ENCODE results near the gene AQP12A. TPM values are rescaled to one million over a fixed set of nuclear protein-coding genes. Genes with fewer than 3 reads are reported as not detected.
"Not testable (repeated sequence)": the region's sequence is repeated elsewhere in the genome, so short reads cannot be mapped to it uniquely, and the experiment has no call there.

The AQP12A gene
- total RNA-seq, 4 donors from 2014 or later: not detected

DNA sequence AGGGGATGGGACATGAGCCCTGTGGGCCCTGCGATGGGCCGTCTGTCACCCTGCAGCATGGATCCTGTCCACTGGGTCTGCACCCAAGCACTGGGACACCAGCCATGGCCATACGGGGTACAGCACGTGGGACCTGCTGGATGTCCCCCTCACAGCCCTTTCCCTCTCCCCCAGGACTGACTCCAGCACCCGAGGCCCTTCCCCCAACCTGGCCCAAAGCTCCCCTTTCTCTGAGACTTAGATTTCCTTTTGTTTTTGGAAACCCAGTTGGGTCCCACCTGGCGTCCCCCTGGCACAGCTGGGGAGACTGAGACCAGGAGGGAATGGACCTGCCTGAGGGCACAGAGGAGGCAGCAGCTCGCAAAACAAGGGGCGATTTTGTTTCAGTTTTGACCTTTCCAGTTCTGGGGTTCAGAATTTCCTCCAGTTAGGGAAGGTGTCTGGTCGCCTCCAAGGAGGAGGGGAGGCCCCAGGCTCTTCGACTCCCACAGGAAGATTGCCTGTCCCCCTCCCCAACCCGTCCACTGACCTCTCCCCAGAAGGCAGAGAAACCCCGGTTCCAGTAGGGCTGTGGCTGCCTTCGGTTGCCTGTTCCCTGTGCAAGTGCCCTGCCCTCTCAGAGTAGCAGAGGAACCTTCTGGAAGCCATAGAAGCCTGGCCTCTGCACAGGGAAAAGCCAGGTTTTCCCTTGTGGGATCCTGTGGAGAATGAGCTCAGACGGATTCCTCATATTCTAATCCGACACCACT lies 7.5 kb upstream of the AQP12A start:
- 40 to 63% methylated on average over 1 to 3 of the region's 15 CpGs for WGBS, 2 donors (ENCODE audit: low coverage in 1 of 2)

GRCh38 chr2:240685771-240686371 lies 5.8 kb upstream of the AQP12A start:
- Histone ChIP-seq H3K27me3 (peaks cover 7% of the 10 kb centered on the region), H3K9me3 (no peaks in the 10 kb centered on the region), H3K36me3 (no peaks in the 10 kb centered on the region), H3K4me3 (no peak overlapping the region), H3K27ac (no peak overlapping the region), H3K4me1 (no peaks in the 10 kb centered on the region)
- ATAC-seq: no peak
- 50 to 100% methylated on average over 1 to 4 of the region's 10 CpGs for WGBS, 2 donors (ENCODE audit: low coverage in 1 of 2)
- TF ChIP-seq, protein P1, sequence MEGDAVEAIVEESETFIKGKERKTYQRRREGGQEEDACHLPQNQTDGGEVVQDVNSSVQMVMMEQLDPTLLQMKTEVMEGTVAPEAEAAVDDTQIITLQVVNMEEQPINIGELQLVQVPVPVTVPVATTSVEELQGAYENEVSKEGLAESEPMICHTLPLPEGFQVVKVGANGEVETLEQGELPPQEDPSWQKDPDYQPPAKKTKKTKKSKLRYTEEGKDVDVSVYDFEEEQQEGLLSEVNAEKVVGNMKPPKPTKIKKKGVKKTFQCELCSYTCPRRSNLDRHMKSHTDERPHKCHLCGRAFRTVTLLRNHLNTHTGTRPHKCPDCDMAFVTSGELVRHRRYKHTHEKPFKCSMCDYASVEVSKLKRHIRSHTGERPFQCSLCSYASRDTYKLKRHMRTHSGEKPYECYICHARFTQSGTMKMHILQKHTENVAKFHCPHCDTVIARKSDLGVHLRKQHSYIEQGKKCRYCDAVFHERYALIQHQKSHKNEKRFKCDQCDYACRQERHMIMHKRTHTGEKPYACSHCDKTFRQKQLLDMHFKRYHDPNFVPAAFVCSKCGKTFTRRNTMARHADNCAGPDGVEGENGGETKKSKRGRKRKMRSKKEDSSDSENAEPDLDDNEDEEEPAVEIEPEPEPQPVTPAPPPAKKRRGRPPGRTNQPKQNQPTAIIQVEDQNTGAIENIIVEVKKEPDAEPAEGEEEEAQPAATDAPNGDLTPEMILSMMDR (IDR thresholded peaks at IDR 0.05): no peak
- no peak for TF ChIP-seq POLR2AphosphoS5 (IDR thresholded peaks at IDR 0.05)
- TF ChIP-seq EP300 (IDR thresholded peaks at IDR 0.05): no peak
- TF ChIP-seq POLR2A (IDR thresholded peaks at IDR 0.05): no peak

More for the DNA sequence above, 7.5 kb upstream of the AQP12A start:
- not testable (repeated sequence) for H3K9me3 ChIP-seq, H3K4me1 ChIP-seq, H3K4me3 ChIP-seq, H3K27ac ChIP-seq, H3K36me3 ChIP-seq, ATAC-seq, H3K27me3 ChIP-seq

- ATAC-seq: no peak
- no peaks in the 10 kb centered on the region for H3K36me3 ChIP-seq
- H3K9me3 ChIP-seq: no peaks in the 10 kb centered on the region
- no peak overlapping the region for H3K27ac ChIP-seq
- peaks cover 7% of the 10 kb centered on the region for H3K27me3 ChIP-seq
- H3K4me1 ChIP-seq: no peaks in the 10 kb centered on the region
- WGBS, 2 donors (ENCODE audit: low coverage in 1 of 2): 56 to 61% methylated on average over 4 to 6 of the region's 6 CpGs
- TF ChIP-seq, protein P1 (IDR thresholded peaks at IDR 0.05): no peak
- TF ChIP-seq POLR2A (IDR thresholded peaks at IDR 0.05) (no peak), EP300 (IDR thresholded peaks at IDR 0.05) (no peak), POLR2AphosphoS5 (IDR thresholded peaks at IDR 0.05) (no peak)
- no peak overlapping the region for H3K4me3 ChIP-seq
Measured at GRCh38 chr2:240686460-240686859, 5.2 kb upstream of the AQP12A start.

- no peak for ATAC-seq
- no CpG with 5 or more reads among the region's 20 CpGs for WGBS, 2 donors (ENCODE audit: low coverage in 1 of 2)
Measured at GRCh38 chr2:240687045-240687740, 4.5 kb upstream of the AQP12A start.

More at GRCh38 chr2:240687045-240687740, 4.5 kb upstream of the AQP12A start:
- no peak for TF ChIP-seq EP300 (IDR thresholded peaks at IDR 0.05)
- TF ChIP-seq POLR2AphosphoS5 (IDR thresholded peaks at IDR 0.05): no peak
- TF ChIP-seq POLR2A (IDR thresholded peaks at IDR 0.05): no peak
- TF ChIP-seq, protein P1 (IDR thresholded peaks at IDR 0.05): no peak
- Histone ChIP-seq H3K27me3 (peaks cover 7% of the 10 kb centered on the region), H3K27ac (no peak overlapping the region), H3K4me3 (no peak overlapping the region), H3K9me3 (no peaks in the 10 kb centered on the region), H3K36me3 (no peaks in the 10 kb centered on the region), H3K4me1 (no peaks in the 10 kb centered on the region)

All from gastroesophageal sphincter (tissue), 4 donors.